Prostate gland (tissue), 2 donors: ENCODE data around the gene KCNK15. TPM values are rescaled to one million over a fixed set of nuclear protein-coding genes. Genes with fewer than 3 reads are reported as not detected.

Source experiments
- DNase-seq: peaks from one replicate; pipeline ENCODE4 v3.0.0-alpha.2; 2019; ENCODE audit warnings: low spot score
- H3K27ac ChIP-seq, 2 donors: fragments of 200-600 bp; sonication (generic); 2 replicates each; pipeline ENCODE4 v1.5.1; 2017 to 2019
- H3K27me3 ChIP-seq: fragments of 200-600 bp; sonication (generic); replicated peaks from 2 replicates; pipeline ENCODE4 v1.5.1; 2019; ENCODE audit not compliant: insufficient read depth
- H3K36me3 ChIP-seq, 2 donors: fragments of 200-600 bp; sonication (generic); 1 replicate in 1 of 2; 2 replicates in 1 of 2; pipeline versions ENCODE4 v1.5.1 to v1.8.1; 2017 to 2019
- H3K4me1 ChIP-seq: fragments of 200-600 bp; sonication (generic); replicated peaks from 2 replicates; pipeline ENCODE4 v1.5.1; 2019
- H3K4me3 ChIP-seq, 2 donors: fragments of 200-600 bp; sonication (generic); 2 replicates each; pipeline ENCODE4 v1.5.1; 2017 to 2019
- H3K9me3 ChIP-seq: fragments of 200-600 bp; sonication (generic); 2 replicates; pipeline ENCODE4 v1.5.1; 2017
- CTCF ChIP-seq, 4 experiments: fragments of 200-600 bp in 2 of 4; fragments of 450-650 bp in 2 of 4; sonication (generic) in 2 of 4; IDR thresholded peaks; 1 replicate in 3 of 4; 2 replicates in 1 of 4; pipeline ENCODE4 v1.5.1; 2016 to 2019; ENCODE audit warnings: antibody characterized with exemption in 4 of 4, mild to moderate bottlenecking in 2 of 4, moderate library complexity in 2 of 4
- POLR2A ChIP-seq: fragments of 450-650 bp; IDR thresholded peaks from one replicate; pipeline ENCODE4 v1.6.1; 2016; ENCODE audit warnings: antibody characterized with exemption, mild to moderate bottlenecking
- POLR2AphosphoS5 ChIP-seq: sonication (generic); formaldehyde crosslinking; IDR thresholded peaks from one replicate; pipeline ENCODE4 v1.6.1; 2017; ENCODE audit warnings: antibody characterized with exemption
- WGBS: methylation state at CpG from one replicate; pipeline ENCODE4 v1.1.5; 2018; 5-methylcytosine and 5-hydroxymethylcytosine counted together
- intact Hi-C: fragments of 100-400 bp; cut with DNase I; formaldehyde crosslinking; loops from one replicate; pipeline ENCODE4 v1.14.2; 2022
- total RNA-seq, 2 donors: library from RNA; depleted of rRNA; stranded (reverse); fragments of >200 nt; gene quantifications; one replicate each; pipeline ENCODE4 v1.1.0, GENCODE V29; 2016

KCNK15 gene
- total RNA-seq, 2 donors from 2014 or later, result 1.5 to 16.1 TPM

GRCh38 chr20:44722990-44723389 is 22.7 kb upstream of the KCNK15 start:
- DNase-seq, result no peak
- Histone ChIP-seq H3K27me3 (no peaks in the 10 kb centered on the region), H3K4me3 (no peak overlapping the region), H3K9me3 (no peaks in the 10 kb centered on the region), H3K27ac (no peak overlapping the region), H3K36me3 (no peaks in the 10 kb centered on the region), H3K4me1 (no peaks in the 10 kb centered on the region)
- intact Hi-C loops, result no loop called here
- TF ChIP-seq CTCF (IDR thresholded peaks at IDR 0.05), result no peak
- no peak for TF ChIP-seq POLR2AphosphoS5
- no peak for TF ChIP-seq POLR2A
- WGBS, result 92% methylated on average over 2 of the region's 2 CpGs

- Histone ChIP-seq H3K4me3 (no peak overlapping the region), H3K9me3 (no peaks in the 10 kb centered on the region), H3K36me3 (no peaks in the 10 kb centered on the region), H3K27me3 (no peaks in the 10 kb centered on the region), H3K27ac (no peak overlapping the region), H3K4me1 (no peaks in the 10 kb centered on the region)
- DNase-seq, result no peak
- TF ChIP-seq CTCF (IDR thresholded peaks at IDR 0.05) (no peak), POLR2A (no peak), POLR2AphosphoS5 (no peak)
- intact Hi-C loops, result no loop called here
- 82% methylated on average over 7 of the region's 7 CpGs for WGBS
These were observed 22.3 kb upstream of the KCNK15 start for GRCh38 chr20:44723391-44723790.

- TF ChIP-seq POLR2A (no peak), CTCF (IDR thresholded peaks at IDR 0.05) (no peak), POLR2AphosphoS5 (no peak)
- no peaks in the 10 kb centered on the region for H3K4me1 ChIP-seq
- H3K9me3 ChIP-seq, result no peaks in the 10 kb centered on the region
- no peak for DNase-seq
- intact Hi-C loops, result no loop called here
- 92% methylated on average over 9 of the region's 9 CpGs for WGBS
- H3K36me3 ChIP-seq, result no peaks in the 10 kb centered on the region
- H3K4me3 ChIP-seq, result no peak overlapping the region
- no peaks in the 10 kb centered on the region for H3K27me3 ChIP-seq
- no peak overlapping the region for H3K27ac ChIP-seq
These were observed 21.8 kb upstream of the KCNK15 start for GRCh38 chr20:44723798-44724362.

- 52% methylated on average over 20 of the region's 26 CpGs for WGBS
These were observed 21.1 kb upstream of the KCNK15 start for GRCh38 chr20:44724423-44725091.

More at GRCh38 chr20:44724423-44725091, 21.1 kb upstream of the KCNK15 start:
- no peaks in the 10 kb centered on the region for H3K27me3 ChIP-seq
- TF ChIP-seq POLR2A, result no peak
- TF ChIP-seq POLR2AphosphoS5, result no peak
- no peak for TF ChIP-seq CTCF (IDR thresholded peaks at IDR 0.05)
- H3K27ac ChIP-seq, result no peak overlapping the region
- intact Hi-C loops, result no loop called here
- H3K9me3 ChIP-seq, result no peaks in the 10 kb centered on the region
- H3K4me1 ChIP-seq, result peaks cover 3% of the 10 kb centered on the region
- no peak overlapping the region for H3K4me3 ChIP-seq
- DNase-seq, result no peak
- H3K36me3 ChIP-seq, result no peaks in the 10 kb centered on the region
